B cell (primary cell): Measurements from ENCODE around the gene PFDN1. TPM values are rescaled to one million over a fixed set of nuclear protein-coding genes. Genes with fewer than 3 reads are reported as not detected.

Experiments used
- ATAC-seq: fragments of 200-7000 bp; cut with Tn5 transposase; one replicate; pipeline ENCODE4 v1.10.0; 2021; ENCODE audit warnings: low read depth, mild to moderate bottlenecking, moderate number of reproducible peaks, moderate library complexity
- CTCF ChIA-PET: fragments of 350-600 bp; sonication (Branson Sonifier 250); formaldehyde crosslinking; loops from one replicate; lab custom pipeline; 2021; ENCODE audit warnings: antibody characterized with exemption, inconsistent platforms; lab: Charles Lee
- POLR2A ChIA-PET: fragments of 350-600 bp; sonication (Branson Sonifier 250); formaldehyde crosslinking; loops from one replicate; lab custom pipeline; 2021; ENCODE audit warnings: antibody characterized with exemption; lab: Charles Lee
- DNase-seq: peaks from one replicate; pipeline ENCODE4 v3.0.0; 2013
- H2AFZ ChIP-seq: 2 replicates; pipeline ENCODE4 v1.6.1; 2012; ENCODE audit warnings: mild to moderate bottlenecking, low read depth, low read length; ENCODE audit not compliant: insufficient read depth, poor library complexity, severe bottlenecking
- H3K27ac ChIP-seq, 2 donors: 1 replicate in 1 of 2; 2 replicates in 1 of 2; pipeline ENCODE4 v1.5.1; 2012 to 2013; ENCODE audit warnings: low read length in 2 of 2, mild to moderate bottlenecking in 2 of 2, moderate library complexity in 1 of 2
- H3K27me3 ChIP-seq, 4 experiments: fragments of 200-600 bp in 1 of 4; sonication (generic) in 1 of 4; replicated peaks in 1 of 4; 1 replicate in 2 of 4; 2 replicates in 2 of 4; pipeline versions ENCODE4 v1.6.1 to v1.7.0; 2013 to 2016; ENCODE audit warnings: low read length in 3 of 4, mild to moderate bottlenecking in 2 of 4, mixed read lengths in 1 of 4, moderate library complexity in 1 of 4; ENCODE audit not compliant: insufficient read depth in 4 of 4, control insufficient read depth in 3 of 4; ENCODE audit errors: control extremely low read depth in 1 of 4
- H3K36me3 ChIP-seq, 2 experiments: replicated peaks in 1 of 2; 1 replicate in 1 of 2; 2 replicates in 1 of 2; pipeline versions ENCODE4 v1.6.1 to v1.7.1; 2013; ENCODE audit warnings: low read length in 1 of 2; ENCODE audit not compliant: insufficient read depth in 2 of 2, control insufficient read depth in 1 of 2; ENCODE audit errors: control extremely low read depth in 1 of 2, extremely low read depth in 1 of 2
- H3K4me1 ChIP-seq, 2 donors: fragments of 200-600 bp in 1 of 2; sonication (generic) in 1 of 2; 1 replicate in 1 of 2; 2 replicates in 1 of 2; pipeline versions ENCODE4 v1.5.1 to v1.6.1; 2013 to 2017; ENCODE audit warnings: low read length in 2 of 2; ENCODE audit not compliant: control insufficient read depth in 2 of 2, insufficient read depth in 2 of 2
- H3K4me2 ChIP-seq: replicated peaks from 2 replicates; pipeline ENCODE3; 2012; ENCODE audit warnings: mild to moderate bottlenecking, low read depth, low read length; ENCODE audit not compliant: poor library complexity, severe bottlenecking
- H3K4me3 ChIP-seq, 5 experiments: fragments of 200-600 bp in 1 of 5; sonication (generic) in 1 of 5; 1 replicate in 3 of 5; 2 replicates in 2 of 5; pipeline versions ENCODE4 v1.5.1 to v1.7.0; 2011 to 2016; ENCODE audit warnings: low read length in 4 of 5, mild to moderate bottlenecking in 4 of 5, low read depth in 2 of 5, control low read depth in 1 of 5, moderate library complexity in 1 of 5; ENCODE audit not compliant: insufficient read depth in 1 of 5; ENCODE audit errors: control extremely low read depth in 1 of 5, extremely low read depth in 1 of 5
- H3K79me2 ChIP-seq: fragments of 200-600 bp; sonication (generic); one replicate; pipeline ENCODE4 v1.6.0; 2016; ENCODE audit warnings: low read length; ENCODE audit not compliant: control insufficient read depth, insufficient read depth
- H3K9ac ChIP-seq: fragments of 200-600 bp; sonication (generic); 2 replicates; pipeline ENCODE4 v1.6.1; 2017; ENCODE audit warnings: mild to moderate bottlenecking, low read length, moderate library complexity
- H3K9me3 ChIP-seq, 3 donors: one replicate each; pipeline versions ENCODE4 v1.6.1 to v1.7.1; 2013; ENCODE audit warnings: low read length in 2 of 3; ENCODE audit not compliant: control insufficient read depth in 2 of 3, insufficient read depth in 1 of 3; ENCODE audit errors: control extremely low read depth in 1 of 3
- H4K20me1 ChIP-seq: 2 replicates; pipeline ENCODE4 v1.6.0; 2012; ENCODE audit warnings: mild to moderate bottlenecking, low read length; ENCODE audit not compliant: insufficient read depth, control insufficient read depth, poor library complexity, severe bottlenecking
- H3K27ac Mint-ChIP-seq: one replicate; pipeline ENCODE4 v1.8.0; 2021; ENCODE audit warnings: mixed read lengths
- H3K27me3 Mint-ChIP-seq: one replicate; pipeline ENCODE4 v1.8.0; 2021; ENCODE audit warnings: mixed read lengths
- H3K4me1 Mint-ChIP-seq: one replicate; pipeline ENCODE4 v1.8.0; 2021; ENCODE audit warnings: mixed read lengths
- H3K4me3 Mint-ChIP-seq: one replicate; pipeline ENCODE4 v1.8.0; 2021; ENCODE audit warnings: mixed read lengths
- H3K9me3 Mint-ChIP-seq: one replicate; pipeline ENCODE4 v1.8.0; 2022; ENCODE audit warnings: mixed read lengths; ENCODE audit not compliant: insufficient read depth
- CTCF ChIP-seq: fragments of 200-600 bp; IDR thresholded peaks from one replicate; pipeline ENCODE4 v1.8.0; 2022; ENCODE audit warnings: antibody characterized with exemption, mild to moderate bottlenecking
- EZH2 ChIP-seq: IDR thresholded peaks from 2 replicates; pipeline ENCODE4 v1.6.1; 2012; ENCODE audit warnings: borderline replicate concordance, low read depth, mild to moderate bottlenecking, moderate library complexity, low read length; ENCODE audit not compliant: insufficient read depth, poor library complexity, severe bottlenecking
- WGBS: methylation state at CpG from one replicate; pipeline ENCODE4 v1.1.5; 2013; ENCODE audit warnings: missing lambda C conversion rate; ENCODE audit not compliant: insufficient coverage; 5-methylcytosine and 5-hydroxymethylcytosine counted together
- intact Hi-C: fragments of 100-400 bp; cut with micrococcal nuclease; formaldehyde crosslinking; loops from one replicate; pipeline ENCODE4 v1.10.0; 2022
- polyA plus RNA-seq: library from polyadenylated mRNA; depleted of rRNA; stranded (reverse); fragments of >200 nt; gene quantifications from 2 replicates; pipeline ENCODE4 v1.2.3, GENCODE V29; 2012
- total RNA-seq, 2 donors: library from RNA; stranded (reverse); fragments of 120-200 nt in 1 of 2; gene quantifications; 1 replicate in 1 of 2; 2 replicates in 1 of 2; pipeline versions ENCODE4 v1.2.3 to v1.2.4, GENCODE V29; 2013 to 2022

The PFDN1 gene
- total and polyA plus RNA-seq, 2 donors (not counting 1 experiment from before 2014, with no cell fraction given), result 30.3 to 31.2 TPM

GRCh38 chr5:140329739-140330481 is 27.0 kb upstream of the PFDN1 start:
- ATAC-seq, result no peak

More at GRCh38 chr5:140329739-140330481, 27.0 kb upstream of the PFDN1 start:
- H3K4me3 Mint-ChIP-seq, result no peak overlapping the region
- Histone ChIP-seq H3K4me3 (no peak overlapping the region), H3K4me1 (no peaks in the 10 kb centered on the region), H3K9me3 (no peaks in the 10 kb centered on the region), H3K79me2 (no peaks in the 10 kb centered on the region), H3K27me3 (peaks cover 0 to 3% (median 0%) of the 10 kb centered on the region in 4 experiments), H3K27ac (no peak overlapping the region), H3K36me3 (peaks cover 0 to 2% of the 10 kb centered on the region in 2 experiments), H2AFZ (no peak overlapping the region), H3K4me2 (no peak overlapping the region), H4K20me1 (no peaks in the 10 kb centered on the region), H3K9ac (no peak overlapping the region)
- no peaks in the 10 kb centered on the region for H3K9me3 Mint-ChIP-seq
- 75% methylated on average over 2 of the region's 5 CpGs for WGBS
- POLR2A ChIA-PET, result interaction anchor here (0.7 kb wide), 1 partner anchor 643 kb away, joined by 4 read pairs; no protein-coding TSS in a partner anchor
- H3K4me1 Mint-ChIP-seq, result no peaks in the 10 kb centered on the region
- H3K27ac Mint-ChIP-seq, result no peak overlapping the region
- no peak for TF ChIP-seq CTCF
- no peak for TF ChIP-seq EZH2
- intact Hi-C loops, result no loop called here
- CTCF ChIA-PET, result interaction anchor here (0.8 to 2.2 kb wide), 5 partner anchors 16 to 86 kb away, joined by 3 to 11 read pairs (median 4); partner anchors contain the start of gene HBEGF
- no peak for DNase-seq
- no peaks in the 10 kb centered on the region for H3K27me3 Mint-ChIP-seq
